GM12878 (cell line): Measurements from ENCODE around the gene PTK7. TPM values are rescaled to one million over a fixed set of nuclear protein-coding genes. Genes with fewer than 3 reads are reported as not detected.

ENCODE experiments used
- ATAC-seq: fragments of 200-7000 bp; cut with Tn5 transposase; 3 replicates; pipeline ENCODE4 v1.9.1; 2020; ENCODE audit warnings: mild to moderate bottlenecking, moderate library complexity
- BruUV-seq: library from RNA; stranded (reverse); fragments of 400-500 nt; replicated peaks from 2 replicates; lab custom pipeline; 2021; lab: Mats Ljungman, UMichigan
- CTCF ChIA-PET: fragments of 300-600 bp; sonication (Branson Sonifier 250); formaldehyde crosslinking; extraction: SDS; loops from one replicate; lab custom pipeline; 2021; ENCODE audit warnings: inconsistent platforms; lab: Yijun Ruan, JAX
- POLR2A ChIA-PET: fragments of 350-600 bp; formaldehyde crosslinking; extraction: SDS; loops from one replicate; lab custom pipeline; 2021; ENCODE audit warnings: inconsistent platforms; lab: Charles Lee
- RAD21 ChIA-PET: fragments of 300-600 bp; sonication (Branson Sonifier 250); formaldehyde crosslinking; loops from one replicate; lab custom pipeline; 2023; ENCODE audit warnings: antibody characterized with exemption; ENCODE audit not compliant: unreplicated experiment; lab: Charles Lee
- SMC1A ChIA-PET: fragments of 300-600 bp; sonication (Branson Sonifier 250); formaldehyde crosslinking; loops from one replicate; lab custom pipeline; 2023; ENCODE audit not compliant: unreplicated experiment, uncharacterized antibody; lab: Charles Lee
- DNase-seq: peaks from one replicate; pipeline ENCODE4 v3.0.0-alpha.2; 2011; ENCODE audit warnings: low read depth, low spot score
- FAIRE-seq: peaks from 3 replicates; lab custom pipeline; 2011; peaks lifted over from hg19 to GRCh38; lab: Jason Lieb, UNC
- H2AFZ ChIP-seq: 2 replicates; pipeline ENCODE4 v1.6.0; 2011; ENCODE audit warnings: low read depth, low read length, control low read depth; ENCODE audit not compliant: control insufficient read depth
- H3K27ac ChIP-seq: 2 replicates; pipeline ENCODE4 v1.5.1; 2011; ENCODE audit warnings: control low read depth; ENCODE audit not compliant: control insufficient read depth, insufficient read depth
- H3K27me3 ChIP-seq, 2 experiments: replicated peaks in 1 of 2; 2 replicates each; pipeline versions ENCODE4 v1.6.0 to v1.6.1; 2011; ENCODE audit warnings: low read length in 1 of 2; ENCODE audit not compliant: control insufficient read depth in 2 of 2, insufficient read depth in 2 of 2
- H3K36me3 ChIP-seq, 2 experiments: 2 replicates each; pipeline ENCODE4 v1.5.1; 2011; ENCODE audit warnings: low read length in 1 of 2; ENCODE audit not compliant: control insufficient read depth in 2 of 2, insufficient read depth in 2 of 2
- H3K4me1 ChIP-seq: 2 replicates; pipeline ENCODE4 v1.6.1; 2011; ENCODE audit warnings: mild to moderate bottlenecking, low read length, moderate library complexity, mixed read lengths; ENCODE audit not compliant: control insufficient read depth, insufficient read depth
- H3K4me2 ChIP-seq: 2 replicates; pipeline ENCODE4 v1.6.0; 2011; ENCODE audit warnings: control low read depth; ENCODE audit not compliant: control insufficient read depth, insufficient read depth
- H3K4me3 ChIP-seq: fragments of 200-600 bp; sonication (generic); 2 replicates; pipeline ENCODE4 v1.5.1; 2016
- H3K79me2 ChIP-seq: 2 replicates; pipeline ENCODE4 v1.6.0; 2011; ENCODE audit warnings: low read length; ENCODE audit not compliant: control insufficient read depth, insufficient read depth
- H3K9ac ChIP-seq: 2 replicates; pipeline ENCODE4 v1.8.0; 2011; ENCODE audit warnings: low read length, control low read depth, mixed read lengths; ENCODE audit not compliant: control insufficient read depth, insufficient read depth
- H3K9me3 ChIP-seq: replicated peaks from 3 replicates; pipeline ENCODE4 v1.5.1; 2011; ENCODE audit warnings: mild to moderate bottlenecking, low read length; ENCODE audit not compliant: control insufficient read depth, insufficient read depth
- H4K20me1 ChIP-seq: 2 replicates; pipeline ENCODE4 v1.6.0; 2011; ENCODE audit not compliant: control insufficient read depth, insufficient read depth
- POLR2A ChIP-seq: IDR thresholded peaks from 2 replicates; pipeline ENCODE4 v1.6.1; 2011; ENCODE audit warnings: low read depth, mild to moderate bottlenecking, low read length
- TCF3 ChIP-seq: IDR thresholded peaks from 2 replicates; pipeline ENCODE4 v1.6.1; 2012; ENCODE audit warnings: low read depth, mild to moderate bottlenecking, low read length, borderline replicate concordance; ENCODE audit not compliant: insufficient read depth
- ZBED1 ChIP-seq: IDR thresholded peaks from 2 replicates; pipeline ENCODE4 v1.6.1; 2016; ENCODE audit warnings: borderline replicate concordance
- ZBTB40 ChIP-seq: fragments of 450-650 bp; IDR thresholded peaks from 2 replicates; pipeline ENCODE4 v1.6.1; 2016; ENCODE audit warnings: mild to moderate bottlenecking, moderate library complexity, borderline replicate concordance
- WGBS: methylation state at CpG from one replicate; pipeline ENCODE4 v1.1.6; 2016; ENCODE audit warnings: low lambda C conversion rate; ENCODE audit not compliant: insufficient replicate concordance, insufficient coverage; ENCODE audit errors: missing lambda C conversion rate; 5-methylcytosine and 5-hydroxymethylcytosine counted together
- in situ Hi-C: fragments of 300-500 bp; cut with MboI; formaldehyde crosslinking; loops from 9 replicates; pipeline ENCODE4 v1.14.3; 2018; ENCODE audit warnings: mixed read lengths
- intact Hi-C: fragments of 100-400 bp; cut with micrococcal nuclease; formaldehyde crosslinking; loops from one replicate; pipeline ENCODE4 v1.14.2; 2022; ENCODE audit not compliant: unreplicated experiment
- polyA plus RNA-seq, 11 experiments: library from polyadenylated mRNA; depleted of rRNA in 4 of 11; unstranded in 6 of 11; stranded (reverse) in 5 of 11; fragments of >200 nt; fragmentation: Nextera tagmentation in 4 of 11; fragmentation: Illumina TruSeq in 1 of 11; extraction: Ambion mirVana in 4 of 11; extraction: Trizol in 1 of 11; gene quantifications; 1 replicate in 1 of 11; 2 replicates in 10 of 11; pipeline versions ENCODE4 v1.2.1 to v1.2.3, GENCODE V29; 2011 to 2016; ENCODE audit warnings: inconsistent platforms in 2 of 11, missing spikeins in 2 of 11, low read depth in 1 of 11
- total RNA-seq, 4 experiments: library from RNA; depleted of rRNA in 3 of 4; stranded (reverse); fragments of >200 nt in 3 of 4; fragmentation: Illumina TruSeq in 1 of 4; extraction: Trizol in 1 of 4; gene quantifications; 2 replicates each; pipeline versions ENCODE4 v1.2.1 to v1.2.3, GENCODE V29; 2013 to 2021

The PTK7 gene
- total and polyA plus RNA-seq, 10 of the 15 experiments (the other 5 are each of a cell fraction or from before 2014, with no cell fraction given), result 0.18 to 14.4 (median 3.3) TPM; not detected in 1

- Histone ChIP-seq H3K9me3 (no peaks in the 10 kb centered on the region), H3K4me3 (no peak overlapping the region), H3K27ac (no peak overlapping the region), H2AFZ (no peak overlapping the region), H3K36me3 (peaks cover 33 to 35% of the 10 kb centered on the region in 2 experiments), H3K9ac (no peak overlapping the region), H3K4me2 (no peak overlapping the region), H3K4me1 (peaks cover 26% of the 10 kb centered on the region), H3K79me2 (peaks cover 23% of the 10 kb centered on the region), H4K20me1 (peaks cover 2% of the 10 kb centered on the region; the same call in 1 of the 2 replicates), H3K27me3 (no peaks in the 10 kb centered on the region)
- CTCF ChIA-PET, result interaction anchor here (0.7 kb wide), 1 partner anchor 55 kb away, joined by 3 read pairs; no protein-coding TSS in a partner anchor
- DNase-seq (no peak), FAIRE-seq (no peak), ATAC-seq (no peak)
- POLR2A ChIA-PET, result interaction anchor here (0.6 kb wide), 1 partner anchor 83 kb away, joined by 3 read pairs; no protein-coding TSS in a partner anchor
- RAD21 ChIA-PET, result interaction anchor here (0.6 kb wide), 1 partner anchor 10 kb away, joined by 4 read pairs; no protein-coding TSS in a partner anchor
- no TSS peak for BruUV-seq
- in situ Hi-C loops (no loop called here), intact Hi-C loops (no loop called here)
- peak; percentile 44; the same call in 1 of the 2 replicates for TF ChIP-seq POLR2A
- no peak for TF ChIP-seq ZBED1
- TF ChIP-seq ZBTB40, result no peak
- no peak for TF ChIP-seq TCF3
- 68% methylated on average over 7 of the region's 7 CpGs for WGBS
- SMC1A ChIA-PET, result interaction anchor here (0.7 kb wide), 1 partner anchor 240 kb away, joined by 3 read pairs; no protein-coding TSS in a partner anchor
These were observed 103.9 kb downstream of the PTK7 start for GRCh38 chr6:43180058-43180457.
